D721Med (cell line): ENCODE measurements around the gene BCAS3.

ENCODE experiments used
- DNase-seq: peaks from one replicate; pipeline ENCODE4 v3.0.0; 2011; ENCODE audit warnings: low spot score; ENCODE audit not compliant: insufficient read length
- FAIRE-seq: peaks from 2 replicates; lab custom pipeline; 2011; peaks lifted over from hg19 to GRCh38; lab: Jason Lieb, UNC
- TF ChIP-seq, protein P1 (sequence below): IDR thresholded peaks from 2 replicates; pipeline ENCODE4 v1.5.1; 2012; ENCODE audit warnings: mild to moderate bottlenecking, control low read depth; ENCODE audit not compliant: insufficient read depth; ENCODE audit errors: missing control alignments

Gene BCAS3

DNA sequence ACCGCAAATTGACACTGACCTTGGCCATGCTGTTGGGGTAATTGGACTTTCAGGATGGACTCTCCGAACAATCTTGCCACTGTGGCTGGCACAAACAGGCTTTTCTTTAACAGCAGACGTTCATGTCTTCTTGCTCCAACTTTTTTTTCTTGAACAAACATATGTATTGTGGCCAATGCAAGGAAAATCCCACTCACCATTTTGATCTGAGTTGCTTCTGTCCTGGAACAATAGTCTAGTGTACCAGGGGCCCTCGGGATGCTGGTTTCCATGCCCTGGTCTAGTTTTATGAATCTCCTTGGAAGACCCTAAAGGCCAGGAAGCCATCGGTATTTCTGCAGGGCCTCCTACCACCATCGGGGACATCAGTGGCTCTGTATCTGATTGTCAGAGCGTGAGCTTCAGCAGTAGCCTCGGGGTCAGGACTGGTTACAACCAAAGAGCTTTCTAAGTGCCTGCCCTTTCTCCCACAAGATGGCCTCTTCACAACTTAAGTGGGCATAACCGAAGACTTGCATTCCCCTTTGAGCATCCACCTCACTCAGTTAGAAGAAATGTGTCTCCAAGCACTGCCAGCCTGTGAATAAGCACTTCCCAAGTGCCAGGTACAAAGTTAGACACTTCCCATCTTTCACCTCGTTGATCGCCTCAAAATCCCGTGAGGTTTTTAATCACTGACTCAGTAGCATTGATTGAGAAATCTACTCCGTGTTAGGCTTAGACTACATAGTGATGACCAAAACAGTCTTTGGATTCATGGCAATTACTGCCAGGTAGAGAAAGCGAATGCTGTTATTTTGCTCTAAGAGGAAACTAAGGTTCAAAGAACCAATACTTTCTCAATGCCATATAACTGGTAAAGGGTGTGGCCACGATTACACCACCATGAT, 635.0 kb downstream of the BCAS3 start:
- FAIRE-seq, result no peak
- DNase-seq, result no peak
- TF ChIP-seq, protein P1, sequence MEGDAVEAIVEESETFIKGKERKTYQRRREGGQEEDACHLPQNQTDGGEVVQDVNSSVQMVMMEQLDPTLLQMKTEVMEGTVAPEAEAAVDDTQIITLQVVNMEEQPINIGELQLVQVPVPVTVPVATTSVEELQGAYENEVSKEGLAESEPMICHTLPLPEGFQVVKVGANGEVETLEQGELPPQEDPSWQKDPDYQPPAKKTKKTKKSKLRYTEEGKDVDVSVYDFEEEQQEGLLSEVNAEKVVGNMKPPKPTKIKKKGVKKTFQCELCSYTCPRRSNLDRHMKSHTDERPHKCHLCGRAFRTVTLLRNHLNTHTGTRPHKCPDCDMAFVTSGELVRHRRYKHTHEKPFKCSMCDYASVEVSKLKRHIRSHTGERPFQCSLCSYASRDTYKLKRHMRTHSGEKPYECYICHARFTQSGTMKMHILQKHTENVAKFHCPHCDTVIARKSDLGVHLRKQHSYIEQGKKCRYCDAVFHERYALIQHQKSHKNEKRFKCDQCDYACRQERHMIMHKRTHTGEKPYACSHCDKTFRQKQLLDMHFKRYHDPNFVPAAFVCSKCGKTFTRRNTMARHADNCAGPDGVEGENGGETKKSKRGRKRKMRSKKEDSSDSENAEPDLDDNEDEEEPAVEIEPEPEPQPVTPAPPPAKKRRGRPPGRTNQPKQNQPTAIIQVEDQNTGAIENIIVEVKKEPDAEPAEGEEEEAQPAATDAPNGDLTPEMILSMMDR, result no peak

DNA sequence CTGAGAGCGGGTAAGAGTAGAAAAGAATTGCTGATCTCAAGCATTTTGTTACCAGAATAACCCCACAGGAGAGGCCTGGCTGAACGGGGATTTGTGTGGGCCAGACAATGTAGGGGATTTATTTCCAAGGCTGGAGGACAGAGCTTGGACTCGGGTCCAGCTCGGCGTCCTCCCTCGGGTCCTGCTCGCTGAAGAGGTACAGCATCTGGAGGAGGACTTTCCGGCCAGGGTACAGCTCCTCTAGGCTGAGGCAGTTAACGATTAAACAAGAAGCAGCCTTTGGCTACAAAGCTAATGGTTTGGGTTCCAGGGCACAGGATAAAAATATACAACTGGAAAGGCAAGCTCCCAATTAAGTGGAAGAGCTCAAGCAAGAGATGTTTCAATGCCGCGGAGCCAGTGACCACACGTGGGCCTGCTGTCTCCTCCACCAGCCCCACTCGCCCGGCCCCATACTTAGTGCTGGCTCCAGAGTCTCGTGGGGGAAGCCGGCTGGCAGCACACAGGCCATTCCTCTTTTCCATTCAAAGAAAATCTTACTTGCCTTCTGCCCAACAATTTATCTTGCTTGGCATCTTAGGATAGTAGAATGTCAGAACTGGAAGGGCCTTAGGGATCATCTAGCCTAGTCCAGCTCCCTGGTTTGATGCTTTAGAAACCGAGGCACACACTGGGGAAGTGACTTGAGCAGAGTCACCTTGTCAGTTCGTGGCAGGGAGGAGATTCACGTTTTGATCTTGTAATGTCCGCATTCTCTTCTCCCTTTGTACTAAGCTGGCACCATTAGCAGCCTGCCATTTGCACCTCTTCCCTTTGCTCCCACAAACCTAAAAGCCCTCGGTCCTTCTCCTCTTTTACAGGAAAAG, 636.0 kb downstream of the BCAS3 start:
- FAIRE-seq, result no peak
- TF ChIP-seq, protein P1, result no peak
- no peak for DNase-seq

DNA sequence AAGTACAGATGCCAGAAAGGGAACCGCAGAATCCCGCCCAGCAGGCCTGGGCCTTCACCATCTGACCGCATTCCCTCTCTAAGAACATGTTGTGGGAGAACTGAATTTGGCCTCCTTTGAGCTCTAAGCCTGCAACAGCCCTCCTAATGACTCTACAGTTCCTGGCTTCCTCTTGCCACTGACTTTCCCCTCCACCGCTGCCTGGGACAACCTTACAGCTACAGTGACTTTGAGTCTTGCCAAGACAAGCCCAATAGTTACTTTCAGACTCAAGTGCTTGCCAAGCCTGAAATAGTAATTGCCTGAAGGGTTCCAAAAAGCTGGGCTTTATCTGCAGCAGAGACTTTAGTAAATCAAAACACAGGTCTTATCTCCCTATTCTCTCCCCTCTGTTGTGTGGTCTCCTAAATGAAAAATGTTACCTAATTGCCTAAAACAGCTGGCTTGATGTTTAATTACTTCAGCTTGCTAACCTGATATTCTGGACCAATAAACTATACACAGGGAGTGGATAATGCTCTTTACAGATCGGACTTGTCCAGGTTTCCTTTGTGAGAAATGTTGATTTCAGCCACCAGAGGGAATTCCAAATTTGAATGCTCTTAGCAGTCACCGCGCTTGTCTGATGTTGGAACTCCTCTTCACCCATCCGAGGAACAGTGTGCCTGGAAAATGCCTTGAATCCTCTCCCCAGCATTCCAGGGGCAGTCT, 636.9 kb downstream of the BCAS3 start:
- no peak for FAIRE-seq
- TF ChIP-seq, protein P1, result no peak
- no peak for DNase-seq

DNA sequence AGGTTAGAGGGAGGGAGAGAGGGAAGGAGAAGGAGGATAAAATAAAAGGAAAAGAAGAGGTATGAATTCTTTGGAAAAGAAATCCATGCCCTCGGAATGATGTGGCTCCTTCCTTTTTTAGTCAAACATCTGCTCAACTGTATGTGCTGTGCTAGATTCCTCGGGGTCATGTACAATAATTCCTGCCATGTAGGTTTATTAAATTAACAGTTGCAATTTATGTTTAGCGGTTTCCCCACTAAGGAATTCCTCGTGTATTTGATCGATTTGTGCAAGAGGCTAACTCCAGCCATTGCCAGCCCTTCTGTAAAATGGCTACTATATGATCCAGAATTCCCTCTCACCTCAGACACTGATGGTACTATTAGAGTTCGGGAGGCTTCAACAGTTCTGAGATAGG, 639.0 kb downstream of the BCAS3 start:
- no peak for DNase-seq
- TF ChIP-seq, protein P1, result no peak
- FAIRE-seq, result no peak

DNA sequence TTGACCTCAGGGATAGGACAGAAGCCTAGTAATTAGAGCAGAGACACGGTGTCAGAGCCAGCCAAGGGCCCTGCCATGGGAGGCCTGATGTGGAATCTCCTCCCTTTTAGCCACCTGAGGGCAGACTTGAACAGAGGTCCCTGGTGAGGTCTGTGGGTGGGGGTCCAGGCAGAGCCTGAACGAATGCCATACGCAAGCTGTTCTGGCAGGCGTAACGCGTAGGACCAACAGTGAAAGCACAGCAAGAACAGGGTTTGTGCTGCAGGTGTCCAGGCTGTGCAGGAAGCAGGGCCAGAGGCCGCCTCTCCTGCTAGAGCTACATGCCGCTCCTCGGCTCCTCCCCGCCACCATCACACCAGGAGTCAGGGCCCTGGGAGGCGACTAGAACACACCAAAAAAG, 640.1 kb downstream of the BCAS3 start:
- TF ChIP-seq, protein P1, result no peak
- no peak for DNase-seq
- no peak for FAIRE-seq

DNA sequence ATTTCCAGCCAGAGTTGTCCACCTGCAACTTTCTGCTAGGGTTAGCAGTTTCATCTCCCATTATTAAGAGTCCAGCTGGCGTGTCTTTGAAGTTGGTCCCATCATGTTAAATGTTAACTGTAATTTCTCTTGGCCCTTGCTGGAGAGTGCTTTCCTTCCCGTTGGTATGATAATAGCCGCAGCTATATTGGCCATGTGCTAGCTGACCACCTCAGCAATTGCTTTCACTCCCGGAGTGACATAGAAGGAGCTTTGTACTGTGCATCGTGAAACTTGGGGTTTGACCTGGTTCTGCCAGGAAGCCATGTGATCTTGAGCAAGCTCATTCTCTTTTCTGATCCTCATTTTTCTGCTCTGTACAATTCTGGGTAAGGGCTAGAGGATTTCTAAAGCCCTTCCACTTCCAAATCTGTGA, 641.0 kb downstream of the BCAS3 start:
- TF ChIP-seq, protein P1, result no peak
- FAIRE-seq (no peak), DNase-seq (no peak)
